HG02981 (cell line): Measurements from ENCODE around the gene AMDHD1.

Source experiments
- ATAC-seq: cut with Tn5 transposase; IDR thresholded peaks from one replicate; pipeline ENCODE4 v1.9.1; 2021; ENCODE audit warnings: mild to moderate bottlenecking, moderate library complexity; ENCODE audit not compliant: unreplicated experiment

AMDHD1 gene, protein sequence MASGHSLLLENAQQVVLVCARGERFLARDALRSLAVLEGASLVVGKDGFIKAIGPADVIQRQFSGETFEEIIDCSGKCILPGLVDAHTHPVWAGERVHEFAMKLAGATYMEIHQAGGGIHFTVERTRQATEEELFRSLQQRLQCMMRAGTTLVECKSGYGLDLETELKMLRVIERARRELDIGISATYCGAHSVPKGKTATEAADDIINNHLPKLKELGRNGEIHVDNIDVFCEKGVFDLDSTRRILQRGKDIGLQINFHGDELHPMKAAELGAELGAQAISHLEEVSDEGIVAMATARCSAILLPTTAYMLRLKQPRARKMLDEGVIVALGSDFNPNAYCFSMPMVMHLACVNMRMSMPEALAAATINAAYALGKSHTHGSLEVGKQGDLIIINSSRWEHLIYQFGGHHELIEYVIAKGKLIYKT

DNA sequence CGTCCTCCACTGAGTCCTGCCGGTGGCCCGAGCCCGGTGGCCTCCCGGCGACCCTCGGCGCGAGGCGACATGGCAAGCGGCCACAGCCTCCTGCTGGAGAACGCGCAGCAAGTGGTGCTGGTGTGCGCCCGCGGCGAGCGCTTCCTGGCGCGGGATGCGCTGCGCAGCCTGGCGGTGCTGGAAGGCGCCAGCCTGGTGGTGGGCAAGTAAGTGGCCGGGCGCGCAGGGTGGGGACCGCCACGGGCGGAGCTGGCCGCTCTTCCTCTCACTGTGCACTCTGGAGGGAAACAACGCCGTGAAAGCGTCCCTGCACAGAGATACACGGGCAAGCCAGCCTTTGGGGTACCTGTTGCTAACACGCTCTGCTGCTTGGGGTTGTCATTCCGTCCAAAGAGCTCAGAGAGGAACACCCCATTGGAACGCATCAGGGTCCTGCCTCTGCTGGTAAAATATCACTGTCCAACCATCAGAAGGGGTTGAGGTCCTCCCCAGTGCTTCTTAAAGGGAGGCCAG is at the start of gene AMDHD1:
TSS of gene AMDHD1 (plus strand) at position 2 of the 513 bp plus-strand sequence. CDS start at position 70, 68 bp downstream.
- peak; percentile 58 for ATAC-seq

DNA sequence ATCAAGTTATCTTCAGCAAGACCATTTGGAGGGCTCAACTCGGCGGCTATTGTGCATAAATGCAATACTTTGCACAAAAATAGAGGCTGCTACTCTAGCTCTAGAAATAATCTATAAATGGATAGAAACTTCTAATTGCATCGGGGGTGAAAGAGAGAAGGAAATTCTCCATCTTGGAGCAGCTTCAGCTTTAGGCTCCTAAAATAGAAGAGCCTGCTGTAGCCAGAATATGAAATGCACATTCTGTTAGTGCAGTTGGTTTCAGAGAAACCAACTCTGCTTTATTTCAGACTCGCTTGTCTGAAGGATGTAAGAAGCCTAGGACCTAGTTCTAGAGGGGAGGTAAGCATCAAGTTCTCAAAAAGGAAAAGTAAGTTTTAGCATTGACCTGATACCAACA is 46.3 kb upstream of the AMDHD1 start:
- no peak for ATAC-seq

DNA sequence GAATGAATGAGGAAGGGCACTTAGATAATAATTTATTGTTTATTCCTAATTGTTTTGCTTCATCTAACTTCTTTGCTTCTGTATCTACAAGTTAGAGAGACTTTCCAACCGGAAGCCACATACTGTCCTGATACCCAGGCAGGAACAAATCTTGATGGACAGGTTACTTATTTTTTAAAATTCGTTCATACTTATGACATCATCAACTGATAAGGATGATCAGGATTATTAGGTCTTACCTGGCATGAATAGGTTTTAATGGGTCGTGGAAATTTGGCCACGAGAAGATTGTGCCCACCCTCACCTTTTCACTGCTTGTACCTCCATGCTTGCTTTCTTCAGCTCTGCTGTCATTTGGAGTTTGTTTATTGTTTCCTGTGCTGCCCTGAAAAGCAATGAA is 45.0 kb upstream of the AMDHD1 start:
- ATAC-seq: no peak

DNA sequence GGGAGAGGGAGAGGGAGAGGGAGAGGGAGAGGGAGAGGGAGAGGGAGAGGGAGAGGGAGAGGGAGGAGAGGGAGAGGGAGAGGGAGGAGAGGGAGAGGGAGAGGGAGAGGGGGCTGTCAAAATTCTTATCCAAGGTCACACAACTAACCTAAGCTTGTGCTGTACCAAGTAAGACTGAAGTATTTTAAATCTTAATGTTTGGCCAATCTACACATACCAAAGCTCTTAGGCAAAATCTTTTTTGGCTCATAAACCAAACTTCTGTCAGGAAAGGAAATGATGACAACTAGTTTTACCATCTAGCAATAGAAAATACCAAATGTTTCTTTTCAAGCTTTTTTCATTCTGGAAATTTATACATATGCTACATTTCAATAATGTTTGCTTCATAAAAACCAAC is 34.6 kb upstream of the AMDHD1 start:
- no peak for ATAC-seq

DNA sequence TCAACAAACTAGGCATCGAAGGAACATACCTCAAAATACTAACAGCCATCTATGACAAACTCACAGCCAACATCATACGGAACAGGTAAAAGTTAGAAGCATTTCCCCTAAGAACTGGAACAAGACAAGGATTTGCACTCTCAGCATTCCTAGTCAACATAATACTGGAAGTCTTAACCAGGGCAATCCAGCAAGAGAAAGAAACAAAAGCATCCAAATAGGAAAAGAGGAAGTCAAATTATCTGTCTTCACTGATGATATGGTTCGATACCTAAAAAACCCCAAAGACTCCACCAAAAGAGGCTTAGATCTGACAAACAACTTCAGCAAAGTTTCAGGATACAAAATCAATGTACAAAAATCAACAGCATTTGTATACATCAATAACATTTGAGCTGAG is 33.3 kb upstream of the AMDHD1 start:
- ATAC-seq: no peak

DNA sequence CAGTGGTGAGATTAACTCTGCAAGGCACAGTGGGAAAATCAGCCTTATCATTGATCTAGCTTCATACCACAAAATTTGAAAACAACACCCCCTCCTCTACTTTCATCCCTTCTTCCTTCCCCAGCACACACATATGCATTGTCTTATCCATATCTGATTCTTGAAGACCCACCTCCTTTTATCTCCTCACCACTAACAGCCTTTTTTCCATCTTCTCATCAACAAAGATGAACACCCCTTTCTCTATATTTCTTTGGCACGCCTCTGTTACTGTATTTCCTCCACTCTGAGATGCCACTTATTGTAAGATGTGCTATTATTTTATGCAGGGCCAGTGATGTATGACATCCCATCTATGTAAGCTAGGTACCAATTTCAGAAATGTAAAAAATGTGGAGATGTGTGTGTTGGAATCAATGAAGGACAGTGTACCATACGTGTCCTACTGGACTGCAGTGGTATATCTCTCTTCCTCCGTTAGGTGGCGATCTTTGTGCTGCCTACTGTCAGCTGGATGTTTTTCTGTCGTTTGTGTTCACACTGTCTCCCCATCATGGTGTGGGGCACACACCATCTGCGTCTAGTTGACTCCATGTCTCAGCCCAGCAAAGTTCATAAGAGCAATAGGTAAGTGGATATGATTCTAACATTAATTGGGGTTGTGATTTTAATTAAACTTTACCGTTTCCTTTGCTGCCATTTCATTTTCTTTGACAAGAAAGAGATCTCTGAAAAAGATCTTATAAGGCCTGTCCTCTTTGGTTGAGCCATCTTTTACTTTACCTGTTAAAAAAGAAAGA is 24.7 kb upstream of the AMDHD1 start:
- peak; percentile 85 for ATAC-seq

DNA sequence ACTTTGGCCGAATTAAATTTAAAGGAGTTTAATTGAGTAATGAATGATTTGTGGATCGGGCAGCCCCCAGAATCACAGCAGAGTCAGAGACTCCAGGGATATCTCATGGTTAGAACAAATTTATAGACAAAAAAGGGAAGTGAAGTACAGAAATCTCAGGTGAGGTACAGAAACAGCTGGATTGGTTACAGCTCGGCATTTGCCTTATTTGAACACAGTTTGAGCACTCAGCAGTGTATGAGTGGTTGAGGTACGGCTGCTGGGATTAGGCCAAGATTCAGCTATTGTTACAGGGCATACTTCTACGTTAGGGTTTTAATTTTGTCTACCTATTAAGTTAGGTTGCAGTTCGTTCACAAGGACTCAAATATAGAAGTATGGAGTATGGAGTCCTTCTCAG is 24.0 kb upstream of the AMDHD1 start:
- ATAC-seq: no peak

DNA sequence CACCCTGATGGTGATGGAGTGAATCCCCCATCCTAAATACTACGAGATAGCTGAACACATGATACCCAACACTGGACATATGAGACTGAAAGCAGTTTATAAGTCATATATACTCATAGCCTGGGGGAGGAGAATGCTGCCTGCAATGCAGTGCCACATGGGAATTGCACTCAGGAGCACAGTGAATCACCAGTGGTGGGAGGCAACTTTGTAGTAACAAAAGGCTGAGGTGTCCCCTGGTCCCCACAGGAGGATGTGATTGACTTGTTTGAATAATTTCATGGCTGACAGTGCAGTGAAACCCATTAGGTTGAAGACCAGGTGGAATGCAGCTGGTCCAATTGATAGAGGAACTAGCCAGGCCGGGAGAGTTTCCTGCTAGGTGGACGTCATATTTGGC is 20.9 kb upstream of the AMDHD1 start:
- ATAC-seq: no peak

DNA sequence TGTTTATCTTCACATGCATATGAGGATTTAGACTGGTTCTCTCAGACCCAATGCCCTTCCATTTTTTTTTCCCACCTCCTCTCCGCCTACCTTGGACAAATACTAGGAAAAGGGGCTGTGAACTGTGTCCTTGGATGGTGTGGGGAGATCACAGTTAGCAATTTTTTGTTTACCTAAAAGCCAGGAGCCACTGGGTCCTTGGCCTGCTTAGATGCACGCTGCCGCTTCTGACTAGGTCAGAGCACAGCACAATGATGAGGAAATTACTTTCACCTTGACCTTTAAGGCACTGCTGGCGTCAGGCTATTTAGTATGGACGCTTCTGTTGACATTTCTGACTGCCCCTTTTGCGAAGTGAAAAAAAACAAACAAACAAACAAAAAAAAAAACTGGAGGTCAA is 2.6 kb upstream of the AMDHD1 start:
- ATAC-seq: no peak

DNA sequence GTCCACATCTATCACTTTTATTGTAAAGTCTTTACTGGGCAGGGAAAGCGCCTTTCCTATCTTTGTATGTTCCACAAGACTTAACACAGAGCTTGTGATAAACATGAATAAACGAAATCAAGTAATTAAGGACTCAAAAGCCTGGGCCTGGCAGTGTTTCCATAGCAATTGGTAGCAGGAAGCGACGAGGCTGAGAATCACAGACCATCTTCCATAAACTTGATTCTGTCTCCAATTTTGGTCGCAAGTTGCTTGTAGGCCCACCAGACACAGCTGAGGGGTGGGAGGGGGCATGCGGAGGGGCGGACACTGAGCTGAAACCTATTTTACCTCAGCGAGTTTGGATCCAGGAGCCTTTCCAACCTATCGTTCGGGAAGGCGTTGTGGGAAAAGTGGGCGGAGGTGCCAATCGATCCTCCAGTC is 1.0 kb upstream of the AMDHD1 start:
- ATAC-seq: no peak

DNA sequence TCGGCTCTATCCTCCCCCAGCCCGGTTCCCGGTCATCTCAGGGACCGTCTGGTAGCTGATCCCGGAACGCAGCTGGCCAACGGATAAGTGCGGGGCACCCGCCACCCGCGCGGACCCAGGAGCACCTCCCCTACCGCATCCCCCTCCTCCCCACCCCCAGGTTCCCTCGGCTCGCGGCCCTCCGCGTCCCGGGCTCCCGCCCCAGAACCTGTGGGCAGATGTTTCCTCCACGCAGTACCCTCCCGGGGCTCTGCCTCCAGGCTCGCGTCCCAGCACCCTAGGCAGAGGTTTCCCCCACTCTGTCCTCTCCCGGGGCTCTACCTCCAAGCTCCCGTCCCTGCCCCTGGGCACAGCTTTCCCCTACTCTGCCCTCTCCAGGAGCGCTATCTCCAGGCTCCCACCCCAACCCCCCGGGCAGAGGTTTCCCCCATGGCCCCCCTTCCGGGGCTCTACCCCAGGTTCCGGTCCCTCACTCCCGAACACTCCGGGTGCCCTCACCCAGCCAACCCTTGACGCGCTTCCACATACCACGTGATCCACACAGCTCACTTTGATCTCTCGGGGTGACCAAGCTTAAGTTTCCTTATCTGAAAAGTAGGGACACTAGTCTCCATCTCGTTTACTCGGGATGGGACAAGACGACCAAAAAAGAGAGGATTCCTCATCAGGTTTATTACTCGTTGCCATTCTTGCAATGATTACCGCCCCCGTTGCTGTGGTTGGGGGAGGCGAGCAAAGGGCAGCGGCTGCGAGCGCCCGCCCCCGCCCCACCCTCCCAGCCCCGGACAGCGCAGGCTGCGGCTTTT is 404 bp upstream of the AMDHD1 start, which contains the start of gene CCDC38:
TSS of gene CCDC38 (minus strand) at position 91 of the 806 bp plus-strand sequence. CDS start 6,105 bp downstream, outside the sequence.
- ATAC-seq: peak; percentile 99

DNA sequence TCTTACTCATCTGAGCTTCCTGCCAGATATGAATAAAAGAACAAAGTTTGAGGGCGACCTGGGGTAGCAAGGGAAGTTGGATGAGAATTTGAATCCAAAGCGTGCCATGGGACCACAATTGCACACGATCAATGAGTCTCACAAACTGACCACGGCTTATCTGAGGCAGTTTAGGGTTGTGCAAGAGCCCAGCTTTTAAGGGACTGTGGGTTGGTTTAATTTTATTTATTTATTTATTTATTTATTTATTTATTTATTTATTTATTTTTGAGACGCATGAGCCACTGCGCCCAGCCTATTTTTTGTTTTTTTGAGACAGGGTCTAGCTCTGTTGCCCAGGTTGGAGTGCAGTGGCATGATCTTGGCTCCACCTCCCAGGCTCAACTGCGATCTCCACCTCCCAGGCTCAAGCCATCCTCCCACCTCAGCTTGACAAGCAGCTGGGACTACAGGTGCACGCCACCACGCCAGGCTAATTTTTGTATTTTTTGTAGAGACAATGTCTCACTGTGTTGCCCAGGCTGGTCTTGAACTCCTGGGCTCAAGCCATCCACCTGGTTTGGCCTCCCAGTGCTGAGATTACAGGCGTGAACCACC is 1.1 kb downstream of the AMDHD1 start:
- no peak for ATAC-seq

DNA sequence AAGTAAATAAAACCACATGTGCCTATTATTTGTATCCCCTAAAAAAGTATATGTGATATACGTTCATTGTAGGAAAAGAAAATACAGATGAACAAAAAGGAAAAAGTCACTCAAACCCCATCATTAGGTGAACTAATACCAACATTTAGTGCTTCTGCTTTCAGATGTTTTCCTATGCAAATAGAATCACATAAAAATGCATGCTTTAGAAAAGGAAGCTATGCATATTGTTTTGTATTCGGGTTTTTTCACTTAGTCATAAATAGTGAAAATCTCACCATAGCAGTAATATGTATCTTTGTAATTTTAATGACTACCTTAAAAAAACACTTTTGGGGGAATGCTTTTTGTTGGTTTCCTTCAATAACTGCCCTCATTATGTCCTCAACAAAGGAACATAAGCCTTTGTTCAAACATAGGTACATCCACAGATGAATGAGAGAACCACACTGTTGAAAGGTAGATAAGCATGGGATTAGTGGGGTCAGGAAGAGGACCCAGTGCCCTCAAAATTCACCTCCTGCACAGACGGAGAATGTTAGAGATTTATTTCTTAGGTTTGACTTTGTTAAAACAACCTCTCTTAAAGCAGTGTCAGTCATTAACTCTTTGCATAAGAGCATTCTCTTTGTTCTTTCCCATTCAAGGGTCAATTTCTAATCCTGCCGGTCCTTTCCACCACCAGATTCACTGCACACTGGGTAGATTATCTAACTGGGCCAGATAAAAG is 6.5 kb downstream of the AMDHD1 start:
- no peak for ATAC-seq

DNA sequence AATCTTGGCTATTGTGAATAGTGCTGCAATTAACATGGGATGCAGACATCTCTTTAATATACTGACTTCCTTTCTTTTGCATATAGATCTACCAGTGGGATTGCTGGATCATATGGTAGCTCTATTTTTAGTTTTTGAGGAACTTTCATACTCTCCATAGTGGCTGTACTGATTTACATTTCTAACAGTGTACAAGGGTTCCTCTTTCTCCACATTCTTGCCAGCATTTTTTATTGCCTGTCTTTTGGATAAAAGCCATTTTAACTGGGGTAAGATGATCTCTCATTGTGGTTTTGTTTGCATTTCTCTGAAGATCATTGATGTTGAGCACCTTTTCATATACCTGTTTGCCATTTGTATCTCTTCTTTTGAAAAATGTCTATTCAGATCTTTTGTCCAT is 8.4 kb downstream of the AMDHD1 start:
- ATAC-seq: no peak

DNA sequence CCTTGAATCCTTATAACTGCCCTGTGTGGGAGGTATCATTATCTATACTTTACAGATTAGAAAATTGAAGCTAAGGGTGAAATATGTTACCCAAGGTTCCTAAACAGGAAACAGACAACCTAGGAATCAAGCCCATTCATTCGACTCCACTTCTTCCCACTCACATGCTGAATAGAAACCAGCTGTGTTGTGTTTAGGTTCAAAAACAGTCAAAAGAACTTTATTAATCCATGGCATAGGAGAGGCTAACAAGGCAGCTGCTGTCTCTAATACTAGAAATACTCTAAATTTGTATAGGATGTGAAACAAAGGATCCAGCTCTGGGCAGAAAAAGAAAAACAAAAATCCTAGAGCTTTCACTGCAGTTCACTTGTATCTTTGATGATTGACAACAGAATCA is 9.9 kb downstream of the AMDHD1 start:
- no peak for ATAC-seq

DNA sequence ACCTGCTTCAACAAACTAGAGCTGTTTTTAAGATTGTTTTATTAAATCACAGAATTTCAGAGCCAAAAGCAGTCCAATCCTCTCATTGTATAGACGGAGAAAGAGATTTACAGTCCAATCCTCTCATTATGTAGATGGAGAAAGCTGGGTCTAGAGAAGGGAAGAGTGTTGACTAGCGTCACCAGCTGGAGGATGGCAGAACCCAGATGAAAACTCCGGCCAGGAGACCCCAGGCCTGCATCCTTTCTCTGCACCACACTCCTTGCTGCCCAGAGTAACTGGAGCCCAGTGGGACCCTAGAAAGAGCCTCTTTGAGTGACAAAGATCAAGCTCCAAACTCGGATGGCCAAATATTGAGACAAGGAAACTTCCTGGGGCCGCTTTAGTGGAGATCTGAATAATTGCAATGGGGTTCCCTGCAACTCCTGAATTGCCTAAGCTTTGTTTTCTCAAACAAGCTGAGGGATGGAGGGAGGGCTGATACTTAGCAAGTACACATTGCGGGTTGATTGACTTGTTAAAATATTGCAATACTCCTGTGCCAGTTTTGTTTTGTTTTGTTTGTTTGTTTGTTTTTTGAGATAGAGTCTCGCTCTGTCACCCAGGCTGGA is 12.5 kb downstream of the AMDHD1 start:
- no peak for ATAC-seq

DNA sequence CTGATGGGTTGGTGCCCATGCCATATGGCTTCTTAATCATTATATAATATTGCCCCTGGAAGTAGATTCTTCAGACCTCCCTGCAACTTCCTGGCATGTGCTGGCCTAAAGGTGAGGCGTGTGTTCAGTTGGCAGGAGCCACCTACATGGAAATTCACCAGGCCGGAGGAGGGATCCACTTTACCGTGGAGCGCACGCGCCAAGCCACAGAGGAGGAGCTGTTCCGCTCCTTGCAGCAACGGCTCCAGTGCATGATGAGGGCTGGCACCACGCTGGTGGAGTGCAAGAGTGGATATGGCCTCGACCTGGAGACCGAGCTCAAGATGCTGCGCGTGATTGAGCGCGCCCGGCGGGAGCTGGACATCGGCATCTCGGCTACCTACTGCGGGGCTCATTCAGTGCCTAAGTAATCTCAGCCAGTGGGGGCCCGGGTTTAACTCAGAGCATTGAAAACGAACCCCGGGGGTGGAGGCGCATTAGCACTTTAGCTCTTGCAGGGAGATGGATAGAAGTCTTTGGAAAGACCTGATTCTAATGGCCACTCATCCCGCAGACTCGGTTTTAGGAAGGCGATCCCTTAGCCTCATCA is 13.5 kb downstream of the AMDHD1 start:
- ATAC-seq: no peak

DNA sequence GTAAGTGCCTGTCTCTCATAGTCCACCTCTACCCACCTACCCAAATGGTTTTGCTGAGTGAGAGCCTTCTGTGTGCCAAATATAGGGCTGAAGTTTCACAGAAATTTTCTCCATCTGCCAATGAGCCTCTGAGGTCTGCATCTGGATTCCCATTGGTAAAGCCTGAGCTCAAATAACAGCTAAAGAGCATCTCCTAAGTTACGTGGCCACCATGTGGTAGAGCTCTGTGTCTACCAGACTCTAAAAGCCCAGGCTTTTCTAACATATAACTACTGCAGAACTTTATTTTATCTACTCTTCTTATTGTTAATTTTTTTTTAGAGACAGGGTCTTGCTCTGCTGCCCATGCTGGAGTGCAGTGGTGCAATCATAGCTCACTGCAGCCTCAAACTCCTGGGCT is 16.0 kb downstream of the AMDHD1 start:
- no peak for ATAC-seq

DNA sequence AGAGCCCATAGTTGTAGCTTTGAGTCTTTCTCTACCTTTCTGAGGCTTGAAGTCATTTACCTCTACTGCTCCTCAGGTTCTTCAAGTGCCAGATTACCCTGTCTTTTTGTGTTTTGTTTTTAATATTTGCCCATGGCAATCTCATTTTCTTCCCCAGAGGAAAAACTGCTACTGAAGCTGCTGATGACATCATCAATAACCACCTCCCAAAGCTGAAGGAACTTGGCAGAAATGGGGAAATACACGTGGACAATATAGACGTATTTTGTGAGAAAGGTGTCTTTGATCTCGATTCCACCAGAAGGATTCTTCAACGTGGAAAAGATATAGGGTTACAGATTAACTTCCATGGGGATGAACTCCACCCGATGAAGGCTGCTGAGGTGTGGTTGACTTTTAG is 17.1 kb downstream of the AMDHD1 start:
- no peak for ATAC-seq
